NCI-H2081 (cell line): Measurements from ENCODE around the gene HOXB8.

Experiments used
- DNase-seq, 2 experiments: peaks; one replicate each; lab custom pipeline; 2025; lab: John Stamatoyannopoulos, UW

Gene HOXB8

DNA sequence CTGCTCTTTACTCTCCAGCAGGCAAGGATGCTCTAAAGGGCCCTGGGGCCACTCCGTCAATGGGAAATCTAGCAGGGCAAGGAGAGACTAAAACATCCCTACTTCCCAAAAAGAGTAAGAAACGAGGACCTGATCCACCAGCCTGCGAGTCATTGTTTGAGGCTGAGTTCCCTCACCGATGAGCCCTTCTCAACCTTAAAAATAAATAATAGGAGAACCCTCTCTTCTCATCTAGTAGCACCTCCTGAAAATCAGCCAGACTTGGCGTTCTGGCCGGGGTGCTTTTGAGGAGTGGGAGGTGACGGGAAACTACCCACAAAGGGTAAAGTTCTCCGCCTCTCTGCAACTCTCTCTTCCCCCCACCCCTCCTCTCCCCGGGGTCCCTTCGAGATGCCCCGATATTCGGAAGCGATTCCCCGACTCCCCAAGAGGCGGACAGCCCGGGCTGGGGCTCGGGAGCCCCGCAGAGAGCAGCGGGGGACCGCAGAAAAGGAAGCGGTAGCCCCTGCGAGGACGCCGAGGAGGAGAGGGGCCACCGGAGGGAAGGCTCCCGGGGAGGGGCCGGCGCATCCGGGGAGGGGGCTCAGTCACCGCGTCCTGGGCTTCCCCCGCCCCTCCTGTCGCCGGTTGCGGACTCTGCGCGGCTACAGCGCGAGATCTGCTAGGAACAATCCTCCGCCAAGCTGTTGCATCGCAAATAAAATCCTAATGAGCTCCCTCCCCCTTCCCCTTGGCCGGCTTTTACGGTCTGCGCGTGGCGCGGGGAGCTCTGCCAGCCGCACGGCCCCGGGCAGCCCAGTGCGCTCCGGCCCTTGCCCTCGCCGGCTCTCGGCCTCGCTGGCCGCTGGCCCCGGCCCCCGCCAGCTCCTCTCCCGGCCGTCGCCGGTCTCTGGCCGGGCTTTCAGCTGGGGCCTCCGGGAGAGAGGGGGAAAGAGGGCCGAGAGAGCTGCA is 9.7 kb upstream of the HOXB8 start:
- DNase-seq, result peak; percentile 52 to 59

DNA sequence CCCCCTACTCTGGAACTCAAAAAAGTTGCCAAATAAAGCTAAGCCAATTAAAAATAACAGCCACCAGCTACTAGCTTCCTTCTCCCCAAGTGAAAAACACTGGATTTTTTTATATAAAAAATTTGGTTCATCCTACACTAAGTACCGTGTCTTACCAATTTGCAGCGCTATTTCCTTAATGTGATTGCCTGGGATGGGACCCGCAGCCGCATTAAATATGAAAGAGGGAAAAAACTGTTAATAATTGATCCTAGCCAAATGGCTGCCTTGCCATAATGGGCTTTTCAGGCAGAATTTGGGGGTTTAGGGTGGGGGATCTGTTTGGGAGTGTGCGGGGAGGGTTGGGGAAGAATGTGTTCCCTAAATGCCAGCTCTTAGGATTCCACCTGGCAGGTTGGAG is 9.0 kb upstream of the HOXB8 start:
- DNase-seq, result no peak

DNA sequence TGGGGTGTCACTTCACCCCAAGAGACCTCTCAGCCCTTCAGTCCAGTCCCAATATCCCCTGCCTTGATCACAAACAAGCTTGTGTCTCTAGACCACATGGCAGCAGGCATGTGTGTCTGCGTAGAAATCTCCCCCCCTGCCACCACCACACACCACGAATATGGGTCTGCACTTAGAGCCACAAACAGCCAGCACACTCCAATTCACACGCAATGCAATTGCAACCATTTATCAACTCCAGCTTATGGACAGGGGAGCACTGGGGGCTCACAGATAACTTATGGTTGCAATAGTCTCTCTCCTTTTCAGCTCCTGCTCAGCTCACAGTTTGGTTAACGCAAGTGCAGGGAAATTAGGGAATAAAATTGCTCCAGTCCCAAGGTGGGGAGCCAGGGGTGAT is 8.5 kb upstream of the HOXB8 start:
- no peak for DNase-seq

DNA sequence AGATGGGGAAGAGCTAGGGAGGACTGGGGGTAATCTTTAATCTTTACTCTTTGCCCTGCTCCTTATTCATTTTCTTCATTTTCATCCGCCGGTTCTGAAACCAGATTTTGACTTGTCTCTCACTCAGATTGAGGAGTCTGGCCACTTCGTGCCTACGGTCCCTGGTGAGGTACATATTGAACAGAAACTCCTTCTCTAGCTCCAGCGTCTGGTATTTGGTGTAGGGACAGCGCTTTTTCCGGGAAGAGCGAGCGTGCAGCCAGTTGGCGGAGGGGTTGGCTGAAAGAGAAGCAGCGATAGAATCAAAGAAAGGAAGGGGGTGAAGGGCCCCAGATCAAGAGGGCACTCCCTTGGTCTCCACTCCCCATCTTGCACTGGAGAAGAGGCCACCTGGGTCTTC is 7.8 kb upstream of the HOXB8 start:
- no peak for DNase-seq

DNA sequence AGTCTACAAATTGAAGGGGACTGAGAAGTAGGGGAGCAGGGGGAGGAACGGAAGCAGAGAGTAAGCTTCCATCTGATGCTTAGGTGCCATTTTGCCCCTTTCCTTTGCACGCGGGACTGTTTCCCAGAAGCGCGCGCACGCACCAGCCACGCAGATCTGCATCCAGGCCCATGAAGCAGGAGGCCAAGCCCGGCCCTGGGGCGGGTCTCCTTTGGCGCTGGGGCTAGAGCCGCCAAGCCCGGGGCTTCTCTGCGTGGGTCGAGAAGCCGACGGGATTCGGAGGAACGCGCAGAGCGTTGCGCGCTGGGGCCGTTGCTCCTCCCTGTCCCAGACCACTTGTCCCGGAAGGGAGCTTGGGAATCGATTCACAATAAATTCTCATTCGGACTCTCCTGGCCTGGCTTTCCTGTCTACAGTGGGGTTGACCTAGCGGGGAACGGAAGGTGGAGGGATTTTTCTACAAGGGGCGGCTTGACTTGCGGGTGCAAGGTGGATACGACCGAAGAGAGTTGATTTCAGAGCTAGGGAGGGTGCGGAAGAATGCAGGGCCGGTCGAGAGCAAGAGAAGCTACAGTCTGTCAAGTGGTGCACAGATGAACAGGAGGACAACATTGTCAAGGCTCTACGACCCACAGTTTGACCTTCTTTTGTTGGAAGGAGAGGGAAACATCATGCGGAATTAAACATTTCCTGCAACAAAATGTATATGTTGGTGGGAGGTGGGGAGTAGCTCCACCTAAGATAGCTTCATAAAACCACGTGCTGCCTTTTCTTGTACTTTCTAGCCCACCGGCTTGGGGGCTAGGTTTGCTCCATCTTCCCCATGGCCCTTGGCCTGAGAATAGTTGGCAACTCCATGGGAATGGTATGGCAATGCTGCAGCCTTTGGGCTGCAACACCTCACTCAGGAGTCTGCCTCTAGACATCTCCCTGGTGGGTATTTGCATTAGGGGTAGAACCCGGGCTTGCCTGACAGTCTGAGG is 6.6 kb upstream of the HOXB8 start:
- no peak for DNase-seq

DNA sequence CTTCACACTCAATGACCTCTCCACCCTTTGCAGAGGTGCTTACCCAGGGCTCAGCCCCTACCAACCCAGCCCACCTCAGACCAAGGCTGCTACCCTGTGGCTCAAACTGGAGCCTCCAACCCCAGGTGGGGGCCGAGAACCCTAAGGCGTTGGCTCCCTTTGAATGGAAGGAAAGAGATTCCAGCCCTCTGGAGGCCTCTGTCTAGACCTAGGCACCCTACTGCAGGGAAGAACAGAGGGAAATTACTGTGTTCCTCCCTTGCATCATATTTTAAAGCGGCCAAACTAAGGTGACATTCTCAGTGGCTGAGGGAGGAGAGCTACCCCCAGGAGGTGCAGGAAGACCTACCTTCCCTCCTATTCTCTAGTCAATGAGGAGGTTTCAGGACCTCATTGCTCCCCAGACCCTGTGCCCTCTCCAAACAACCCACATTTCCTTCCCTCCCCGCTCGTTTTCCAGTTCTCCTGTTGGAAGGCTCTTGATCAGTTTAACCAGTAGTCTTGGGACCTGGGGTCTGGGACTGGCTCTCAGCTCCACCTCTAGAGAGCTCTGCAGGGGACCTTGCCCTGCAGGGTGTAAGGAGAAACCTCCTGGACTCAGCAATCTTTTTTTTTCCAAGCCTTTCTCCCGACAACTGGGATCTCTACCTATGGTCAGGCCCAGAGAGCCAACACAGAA is 5.5 kb upstream of the HOXB8 start:
- DNase-seq, result no peak

DNA sequence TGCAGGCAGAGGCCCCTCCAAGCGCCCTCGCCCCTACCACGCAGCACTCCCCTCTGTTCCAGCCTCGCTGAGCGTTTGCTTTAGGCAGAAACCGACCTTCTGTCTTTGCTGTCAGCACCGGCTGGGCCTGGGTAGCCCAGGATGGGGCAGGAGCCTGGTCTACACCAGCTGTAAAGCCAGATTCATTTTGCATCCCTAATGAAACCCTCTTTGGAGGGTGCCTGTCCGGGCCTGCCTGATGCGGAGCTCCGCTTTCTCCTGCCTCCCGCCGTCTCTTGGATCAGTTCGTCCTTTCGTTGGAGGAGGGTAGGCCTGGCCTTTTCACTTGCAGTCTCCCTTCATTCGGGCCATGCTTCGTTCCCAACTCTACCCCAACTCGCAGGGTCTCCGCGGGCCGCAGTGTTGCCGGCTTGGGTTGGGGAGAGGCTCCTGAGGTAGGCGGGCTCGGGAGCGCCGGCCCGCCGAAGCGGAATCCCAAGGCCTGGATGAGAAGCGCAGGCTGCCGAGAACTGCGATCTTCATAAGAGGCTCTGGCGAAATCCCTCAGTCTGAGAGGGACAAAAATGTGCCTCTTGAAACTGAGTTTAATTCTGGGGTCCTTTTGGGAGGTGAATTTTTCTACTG is 4.8 kb upstream of the HOXB8 start:
- no peak for DNase-seq

DNA sequence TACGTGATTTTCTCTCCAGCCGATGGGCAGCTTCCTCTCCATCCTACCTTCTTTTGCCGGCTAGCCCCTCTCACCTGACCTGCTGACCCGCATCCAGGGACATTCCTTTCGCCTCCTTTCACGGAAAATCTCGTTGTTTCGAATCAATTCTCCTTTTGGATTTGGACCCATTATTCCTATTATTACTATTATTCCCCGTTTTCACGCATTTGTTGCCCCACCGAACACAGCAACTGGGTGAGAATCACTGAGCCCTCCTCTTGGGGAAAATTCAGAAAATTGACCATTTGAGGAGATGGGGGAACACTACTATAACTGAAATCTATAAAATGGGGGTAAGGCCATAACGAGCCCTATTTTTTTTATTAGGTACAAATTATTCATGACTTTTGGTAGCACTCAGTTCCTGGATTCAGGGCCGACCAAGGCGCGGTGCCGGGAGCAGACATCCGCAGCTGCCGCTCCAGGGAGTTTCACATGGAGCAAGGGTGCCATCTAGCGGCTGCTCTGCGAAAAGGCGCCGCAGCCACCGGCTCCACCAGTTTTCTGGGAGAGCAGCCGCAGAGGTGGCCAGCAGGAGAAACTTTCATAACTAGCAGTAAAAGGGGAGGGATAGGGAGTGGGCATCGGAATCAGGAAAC is 3.3 kb upstream of the HOXB8 start:
- DNase-seq, result peak; percentile 84 to 90

DNA sequence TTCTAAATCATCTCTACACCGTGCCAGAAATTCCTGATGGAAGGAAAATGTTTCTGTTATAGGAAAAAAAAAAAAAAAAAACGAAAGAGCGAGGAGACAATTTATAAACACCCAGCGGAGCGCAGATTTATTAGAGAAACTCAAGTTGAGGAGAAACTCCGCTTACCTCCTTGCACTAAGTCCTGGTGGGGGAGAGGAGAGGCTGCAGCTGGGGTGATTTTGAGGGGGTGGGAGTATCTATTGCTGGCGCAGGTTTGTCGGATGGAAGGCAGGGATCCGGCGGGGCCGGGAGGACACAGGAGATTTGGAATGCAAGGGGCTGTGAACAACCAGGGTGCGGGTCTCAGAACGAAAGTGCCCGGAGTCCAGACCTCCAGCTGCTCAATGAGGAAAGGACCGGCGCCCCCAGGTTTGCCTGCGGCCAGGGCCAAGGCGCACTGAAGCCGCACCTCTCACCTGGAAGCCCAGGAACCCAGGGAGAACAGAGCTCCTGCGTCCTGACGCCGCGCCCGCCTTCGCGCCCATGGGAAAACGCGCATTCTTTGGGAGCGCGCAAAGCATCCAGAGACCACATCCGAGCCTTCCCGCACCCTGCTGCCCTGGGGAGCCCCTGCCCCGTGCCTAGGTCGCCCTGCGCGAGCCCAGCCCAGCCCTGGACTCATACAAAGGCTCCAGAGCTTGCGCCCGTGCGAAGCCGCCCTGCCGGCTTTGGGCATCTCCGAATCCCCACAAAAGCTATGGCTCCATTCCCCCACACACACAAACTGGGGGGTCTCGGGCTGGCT is 2.6 kb upstream of the HOXB8 start:
- DNase-seq, result no peak

DNA sequence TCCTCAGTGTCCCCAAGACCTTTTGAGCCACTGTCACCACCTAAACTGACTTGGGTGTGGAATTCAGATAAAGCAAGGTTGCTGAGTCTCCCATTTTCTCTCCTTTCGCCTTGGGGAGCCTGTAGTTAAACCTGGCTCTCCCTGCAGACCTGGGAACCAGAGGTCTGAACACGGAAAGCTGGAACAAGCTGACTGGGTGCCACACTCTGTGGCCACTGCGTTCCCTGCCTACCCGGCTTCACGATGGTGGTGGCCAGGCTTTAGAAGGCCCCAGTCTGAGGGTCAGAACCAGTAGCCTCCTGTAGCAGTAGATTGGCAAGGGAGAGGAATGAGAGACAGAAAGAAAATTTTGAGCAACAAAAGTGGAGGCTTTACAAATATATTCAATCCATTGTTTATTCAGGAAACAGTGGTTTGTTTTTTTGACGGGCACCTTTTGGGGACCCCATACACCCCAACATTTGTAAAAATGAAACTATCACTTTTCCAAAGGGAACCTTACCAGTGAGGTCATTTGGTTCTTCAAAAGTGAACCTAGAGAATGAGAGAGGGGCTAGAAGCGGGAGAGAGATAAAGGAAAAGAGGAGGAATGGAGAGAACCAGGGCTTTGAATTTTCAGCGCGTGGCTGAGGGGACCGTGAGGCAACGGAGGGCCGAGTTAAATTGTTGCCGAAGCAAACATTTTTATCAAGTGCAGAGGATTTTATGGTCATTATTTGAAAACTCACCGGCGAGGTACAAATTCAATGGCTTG is 1.8 kb upstream of the HOXB8 start:
- no peak for DNase-seq

DNA sequence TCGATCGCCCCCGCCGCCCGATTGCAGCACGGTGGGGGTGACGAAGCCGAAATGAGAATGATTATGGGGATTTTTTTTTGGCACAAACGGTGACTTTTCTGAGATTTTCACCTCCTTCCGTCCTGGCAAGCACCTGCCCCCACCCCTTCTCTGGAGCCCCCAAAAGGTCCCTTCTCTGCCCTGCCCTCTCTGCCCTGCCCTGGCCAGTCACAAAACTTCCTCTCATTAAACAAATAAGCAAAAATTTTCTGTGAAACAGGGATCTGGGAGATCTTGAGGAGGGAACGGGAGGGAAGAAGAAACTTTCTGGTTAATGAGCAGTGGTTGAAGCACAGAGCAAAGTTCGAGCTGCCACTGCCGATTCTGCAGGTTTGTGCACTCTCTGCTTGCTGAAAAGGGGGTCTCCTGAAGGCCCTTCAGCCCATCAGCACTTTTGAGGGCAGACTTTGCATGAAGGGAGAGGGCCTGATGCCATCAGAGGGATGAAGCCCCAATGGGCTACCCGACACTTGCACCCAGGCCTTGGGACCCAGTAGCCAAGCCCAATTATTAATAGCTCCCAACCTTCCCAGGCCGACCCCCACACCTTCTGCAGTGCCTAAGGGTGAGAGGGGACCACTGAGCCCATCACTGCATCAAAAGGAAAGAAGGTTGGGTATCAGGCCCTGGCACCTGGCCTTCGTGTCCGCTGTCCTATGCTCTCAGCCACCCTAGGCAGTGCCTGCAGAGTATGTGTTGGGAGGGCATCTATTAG is 1.0 kb upstream of the HOXB8 start:
- no peak for DNase-seq

DNA sequence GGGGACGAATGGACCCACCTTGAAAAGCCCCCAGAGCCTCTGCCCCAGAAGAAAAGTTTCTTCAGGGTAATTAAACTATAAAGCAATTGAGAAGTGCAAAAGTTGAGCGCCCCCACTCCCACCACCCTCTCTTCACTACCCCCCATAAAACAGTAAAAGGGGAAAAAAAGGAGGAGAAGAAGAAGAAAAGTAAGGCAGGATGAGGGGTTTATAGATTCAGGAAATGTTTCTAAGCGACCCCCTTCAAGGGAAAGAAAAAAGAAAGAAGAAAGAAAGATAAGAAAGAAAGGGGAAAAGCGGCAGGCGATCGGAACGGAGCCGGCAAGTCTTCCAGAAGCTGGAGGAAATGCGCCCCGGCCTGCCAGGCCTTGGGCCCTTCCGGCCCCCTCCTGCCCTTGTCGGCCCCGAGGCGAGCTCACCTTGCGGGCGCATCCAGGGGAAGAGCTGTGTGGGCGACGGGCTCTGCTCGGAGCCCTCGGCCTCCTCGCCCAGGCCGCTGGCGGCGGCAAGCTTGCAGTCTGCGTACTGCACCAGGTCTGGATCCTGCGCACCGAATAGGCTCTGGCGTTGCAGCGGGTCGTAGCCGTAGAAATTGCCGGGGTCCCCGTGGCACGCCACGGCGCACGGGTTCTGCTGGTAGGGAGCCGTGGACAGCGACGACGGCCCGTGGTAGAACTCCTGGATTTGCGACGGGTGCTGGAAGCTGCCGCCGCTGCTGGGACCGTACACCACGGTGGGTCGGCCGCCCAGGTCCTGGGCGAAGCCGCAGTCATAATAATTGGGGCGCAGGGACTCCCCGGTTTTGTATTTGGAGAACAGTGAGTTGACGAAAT is 1.0 kb downstream of the HOXB8 start:
- DNase-seq, result peak in 1 of 2 experiments; percentile 54

DNA sequence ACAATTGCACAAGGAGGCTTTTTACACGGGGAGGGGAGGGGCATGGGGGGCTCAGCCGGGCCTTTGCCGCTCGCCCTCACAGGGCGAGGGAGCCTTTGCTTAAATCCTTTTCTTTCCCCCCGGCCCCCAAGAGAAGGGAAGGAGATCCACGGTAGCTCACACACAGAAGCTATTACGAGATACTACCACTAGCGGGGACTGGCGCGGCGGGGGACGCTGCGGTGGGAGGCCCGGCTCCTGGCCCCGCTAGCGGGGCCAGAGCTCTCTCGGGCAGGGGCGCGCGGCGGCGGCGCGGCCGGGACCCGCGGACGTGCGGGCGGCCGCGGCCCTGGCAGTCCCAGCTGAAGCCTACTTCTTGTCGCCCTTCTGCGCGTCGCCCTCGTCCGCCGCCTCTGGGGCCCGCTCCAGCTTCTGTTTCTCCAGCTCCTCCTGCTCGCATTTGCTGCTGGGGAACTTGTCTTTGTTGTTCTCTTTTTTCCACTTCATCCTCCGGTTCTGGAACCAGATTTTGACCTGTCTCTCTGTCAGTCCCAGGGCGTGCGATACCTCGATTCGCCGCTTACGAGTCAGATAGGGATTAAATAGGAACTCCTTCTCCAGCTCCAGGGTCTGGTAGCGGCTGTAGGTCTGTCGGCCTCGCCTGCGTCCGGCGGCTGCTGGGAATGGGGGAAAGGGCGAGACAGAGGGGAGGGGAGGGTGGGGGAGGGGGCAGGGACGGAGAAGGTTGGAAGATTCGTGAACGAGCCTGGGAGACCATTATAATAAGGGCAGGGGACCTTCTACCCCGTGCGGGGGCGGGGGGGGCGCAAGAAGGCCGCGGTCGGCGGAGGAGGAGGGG is 2.0 kb downstream of the HOXB8 start:
- peak in 1 of 2 experiments; percentile 45 for DNase-seq

DNA sequence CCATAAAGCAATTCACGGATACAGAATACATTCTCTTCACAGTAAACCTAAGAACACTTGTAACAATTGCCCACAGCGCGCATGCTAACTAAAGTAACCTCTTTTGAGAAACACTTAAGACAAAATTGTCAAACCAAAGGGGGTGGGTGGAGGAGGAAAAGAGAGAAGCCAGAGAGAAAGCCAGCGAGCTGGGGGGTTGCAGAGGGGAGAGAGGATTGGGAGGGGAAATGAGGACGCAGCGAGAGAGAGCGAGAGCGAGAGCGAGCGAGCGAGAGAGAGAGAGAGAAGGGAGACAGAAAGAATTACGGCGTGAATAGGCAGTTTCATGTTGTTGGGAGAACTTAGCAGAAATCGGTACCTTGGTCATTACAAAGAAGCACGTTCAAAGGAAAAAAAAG is 2.6 kb downstream of the HOXB8 start:
- DNase-seq, result peak in 1 of 2 experiments; percentile 78

DNA sequence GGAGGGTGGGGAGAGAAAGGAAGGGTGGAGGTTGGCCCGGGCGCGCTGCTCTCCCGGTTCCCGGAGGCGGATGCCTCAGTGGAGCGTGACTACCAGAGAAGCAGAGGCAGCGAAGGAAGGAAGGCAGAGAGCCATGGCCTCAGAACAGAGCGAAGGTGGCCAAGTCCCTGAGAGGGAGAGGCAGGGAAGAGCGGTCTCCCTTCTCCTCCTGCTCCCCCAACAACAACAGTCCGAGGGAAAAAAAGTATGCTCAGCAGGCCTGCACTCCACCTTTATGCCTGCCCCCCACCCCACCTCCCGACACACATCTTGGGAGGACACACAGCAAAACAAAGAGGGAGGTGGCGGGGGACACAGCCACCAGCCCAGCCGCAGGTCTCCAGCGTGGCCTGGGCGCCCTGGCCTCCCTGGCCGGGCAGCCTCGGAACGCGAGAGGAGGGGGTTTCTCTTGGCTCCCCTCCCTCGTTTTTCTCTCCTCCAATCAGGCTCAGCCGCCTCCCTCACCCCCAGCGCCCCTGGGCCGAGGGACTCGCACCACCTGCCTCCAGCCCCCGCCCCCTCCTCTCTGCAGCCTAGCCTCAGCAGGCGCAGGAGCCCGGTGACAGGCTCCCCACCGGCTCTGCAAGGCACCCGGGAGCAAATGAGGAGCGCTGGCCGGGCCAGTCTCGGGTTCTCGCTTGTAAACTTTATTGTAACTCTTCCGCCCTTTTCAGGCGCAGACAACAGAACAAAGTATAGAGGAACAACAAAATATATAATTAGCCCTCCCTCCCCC is 3.2 kb downstream of the HOXB8 start:
- DNase-seq, result peak; percentile 95 to 97

DNA sequence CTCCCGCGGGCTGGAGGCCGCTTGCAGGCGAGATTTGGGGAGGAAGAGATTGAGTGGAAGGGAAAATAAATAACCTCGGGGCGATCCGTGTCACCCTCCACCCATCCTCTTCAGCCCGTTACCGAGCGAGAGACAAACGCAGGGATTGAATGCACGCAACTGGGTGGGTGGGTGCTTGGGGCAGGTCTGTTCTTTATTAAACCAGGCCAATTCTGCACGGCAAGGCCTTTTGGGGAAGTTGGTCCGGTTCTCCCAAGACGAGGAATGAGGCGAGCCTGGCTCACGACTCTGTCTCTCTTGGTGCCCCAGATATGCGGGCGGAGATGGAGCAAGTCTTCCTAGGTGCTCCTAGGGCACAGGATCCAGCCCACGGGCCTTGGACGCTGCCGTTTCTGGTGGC is 3.9 kb downstream of the HOXB8 start:
- DNase-seq, result peak in 1 of 2 experiments; percentile 62
